GM19351 (cell line): ENCODE data around the gene PCDHGB7.
"Not testable (repeated sequence)": the region's sequence is repeated elsewhere in the genome, so short reads cannot be mapped to it uniquely, and the experiment has no call there.

Experiments used
- ATAC-seq: cut with Tn5 transposase; IDR thresholded peaks from one replicate; pipeline ENCODE4 v1.9.1; 2021; ENCODE audit warnings: mild to moderate bottlenecking, moderate library complexity; ENCODE audit not compliant: unreplicated experiment

The PCDHGB7 gene

GRCh38 chr5:141417494-141418172 lies at the start of gene PCDHGB7:
Gene PCDHGB7, plus strand, starts transcription at chr5:141417677. Its CDS starts 183 bp downstream, at chr5:141417860.
- ATAC-seq: peak; percentile 76

DNA sequence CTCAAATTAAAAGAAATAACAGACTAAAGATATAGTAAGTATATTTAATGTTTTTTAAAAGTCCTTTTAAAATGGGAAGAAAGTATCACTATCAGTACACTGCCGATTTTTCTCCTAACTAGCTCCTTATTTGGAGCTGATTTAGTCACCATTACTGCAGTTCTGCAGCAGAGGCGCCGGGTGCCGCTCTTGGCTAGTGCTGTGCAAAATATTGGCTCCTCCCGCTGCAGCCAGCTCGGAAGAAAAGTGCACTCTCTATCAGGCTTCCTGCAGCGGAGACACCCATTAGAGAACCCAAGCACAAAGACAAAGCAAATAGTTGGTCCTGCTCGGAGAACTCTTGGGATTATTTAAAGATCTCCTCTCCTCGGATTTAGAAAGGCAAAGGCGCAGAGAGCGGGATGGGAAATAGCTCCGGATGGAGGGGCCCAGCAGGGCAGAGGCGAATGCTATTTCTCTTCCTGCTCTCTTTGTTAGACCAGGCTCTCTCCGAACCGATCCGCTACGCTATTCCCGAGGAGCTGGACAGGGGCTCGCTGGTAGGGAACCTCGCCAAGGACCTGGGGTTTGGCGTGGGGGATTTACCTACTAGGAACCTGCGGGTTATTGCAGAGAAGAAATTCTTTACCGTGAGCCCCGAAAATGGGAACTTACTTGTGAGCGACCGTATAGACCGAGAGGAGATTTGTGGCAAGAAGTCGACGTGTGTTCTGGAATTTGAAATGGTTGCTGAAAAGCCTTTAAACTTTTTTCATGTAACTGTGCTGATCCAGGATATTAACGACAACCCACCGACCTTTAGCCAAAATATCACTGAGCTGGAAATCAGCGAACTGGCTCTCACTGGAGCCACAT lies 47.3 kb upstream of the PCDHGB7 start, which contains the start of gene PCDHGB3:
TSS of gene PCDHGB3 (plus strand) at position 249 of the 855 bp plus-strand sequence. CDS start at position 402, 153 bp downstream.
- peak; percentile 99 for ATAC-seq

DNA sequence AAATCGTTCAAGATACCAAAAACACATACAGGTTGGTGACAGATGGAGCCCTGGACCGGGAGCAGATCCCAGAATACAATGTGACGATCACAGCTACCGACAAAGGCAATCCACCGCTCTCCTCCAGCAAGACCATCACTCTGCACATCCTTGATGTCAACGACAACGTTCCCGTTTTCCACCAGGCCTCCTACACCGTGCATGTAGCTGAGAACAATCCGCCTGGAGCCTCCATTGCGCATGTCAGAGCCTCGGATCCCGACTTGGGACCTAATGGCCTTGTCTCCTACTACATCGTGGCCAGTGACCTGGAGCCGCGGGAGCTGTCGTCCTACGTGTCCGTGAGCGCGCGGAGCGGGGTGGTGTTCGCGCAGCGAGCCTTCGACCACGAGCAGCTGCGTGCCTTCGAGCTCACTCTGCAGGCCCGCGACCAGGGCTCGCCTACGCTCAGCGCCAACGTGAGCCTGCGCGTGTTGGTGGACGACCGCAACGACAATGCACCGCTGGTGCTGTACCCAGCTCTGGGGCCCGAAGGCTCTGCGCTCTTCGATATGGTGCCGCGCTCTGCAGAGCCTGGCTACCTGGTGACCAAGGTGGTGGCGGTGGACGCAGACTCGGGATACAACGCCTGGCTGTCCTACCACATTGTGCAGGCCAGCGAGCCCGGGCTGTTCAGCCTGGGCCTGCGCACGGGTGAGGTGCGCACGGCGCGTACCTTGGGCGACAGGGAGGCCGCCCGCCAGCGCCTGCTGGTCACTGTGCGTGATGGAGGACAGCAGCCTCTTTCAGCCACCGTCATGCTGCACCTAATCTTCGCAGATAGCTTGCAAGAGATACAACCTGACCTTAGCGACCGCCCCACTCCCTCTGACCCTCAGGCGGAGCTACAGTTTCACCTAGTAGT lies 45.7 kb upstream of the PCDHGB7 start:
- ATAC-seq: no peak

GRCh38 chr5:141373673-141374317 lies 43.7 kb upstream of the PCDHGB7 start, which contains the start of gene PCDHGA6:
Gene PCDHGA6, plus strand, starts transcription at chr5:141373891. Its CDS starts 193 bp downstream, at chr5:141374084.
- ATAC-seq: no peak

DNA sequence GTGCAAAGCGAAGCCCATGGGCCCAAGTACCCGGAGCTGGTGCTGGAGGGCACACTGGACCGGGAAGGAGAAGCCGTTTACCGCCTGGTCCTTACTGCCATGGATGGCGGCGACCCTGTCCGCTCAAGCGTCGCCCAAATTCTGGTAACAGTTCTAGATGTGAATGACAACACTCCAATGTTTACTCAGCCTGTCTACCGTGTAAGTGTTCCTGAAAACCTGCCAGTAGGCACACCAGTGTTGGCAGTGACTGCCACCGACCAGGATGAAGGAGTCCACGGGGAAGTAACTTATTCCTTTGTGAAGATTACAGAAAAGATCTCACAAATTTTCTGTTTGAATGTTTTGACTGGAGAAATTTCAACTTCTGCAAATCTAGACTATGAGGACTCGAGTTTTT lies 42.9 kb upstream of the PCDHGB7 start:
- ATAC-seq: no peak

DNA sequence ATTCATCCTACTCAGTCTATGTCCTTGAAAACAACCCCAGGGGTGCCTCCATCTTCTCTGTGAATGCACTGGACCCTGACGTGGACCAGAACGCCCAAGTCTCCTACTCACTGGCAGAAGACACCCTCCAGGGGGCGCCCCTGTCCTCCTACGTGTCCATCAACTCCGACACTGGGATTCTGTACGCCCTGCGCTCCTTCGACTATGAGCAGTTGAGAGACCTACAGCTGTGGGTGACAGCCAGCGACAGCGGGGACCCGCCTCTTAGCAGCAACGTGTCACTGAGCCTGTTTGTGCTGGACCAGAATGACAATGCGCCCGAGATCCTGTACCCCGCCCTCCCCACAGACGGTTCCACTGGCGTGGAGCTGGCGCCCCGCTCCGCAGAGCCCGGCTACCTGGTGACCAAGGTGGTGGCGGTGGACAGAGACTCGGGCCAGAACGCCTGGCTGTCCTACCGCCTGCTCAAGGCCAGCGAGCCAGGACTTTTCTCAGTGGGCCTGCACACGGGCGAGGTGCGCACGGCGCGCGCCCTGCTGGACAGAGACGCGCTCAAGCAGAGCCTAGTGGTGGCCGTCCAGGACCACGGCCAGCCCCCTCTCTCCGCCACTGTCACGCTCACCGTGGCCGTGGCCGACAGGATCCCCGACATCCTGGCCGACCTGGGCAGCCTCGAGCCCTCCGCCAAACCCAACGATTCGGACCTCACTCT lies 41.9 kb upstream of the PCDHGB7 start:
- ATAC-seq: not testable (repeated sequence)

DNA sequence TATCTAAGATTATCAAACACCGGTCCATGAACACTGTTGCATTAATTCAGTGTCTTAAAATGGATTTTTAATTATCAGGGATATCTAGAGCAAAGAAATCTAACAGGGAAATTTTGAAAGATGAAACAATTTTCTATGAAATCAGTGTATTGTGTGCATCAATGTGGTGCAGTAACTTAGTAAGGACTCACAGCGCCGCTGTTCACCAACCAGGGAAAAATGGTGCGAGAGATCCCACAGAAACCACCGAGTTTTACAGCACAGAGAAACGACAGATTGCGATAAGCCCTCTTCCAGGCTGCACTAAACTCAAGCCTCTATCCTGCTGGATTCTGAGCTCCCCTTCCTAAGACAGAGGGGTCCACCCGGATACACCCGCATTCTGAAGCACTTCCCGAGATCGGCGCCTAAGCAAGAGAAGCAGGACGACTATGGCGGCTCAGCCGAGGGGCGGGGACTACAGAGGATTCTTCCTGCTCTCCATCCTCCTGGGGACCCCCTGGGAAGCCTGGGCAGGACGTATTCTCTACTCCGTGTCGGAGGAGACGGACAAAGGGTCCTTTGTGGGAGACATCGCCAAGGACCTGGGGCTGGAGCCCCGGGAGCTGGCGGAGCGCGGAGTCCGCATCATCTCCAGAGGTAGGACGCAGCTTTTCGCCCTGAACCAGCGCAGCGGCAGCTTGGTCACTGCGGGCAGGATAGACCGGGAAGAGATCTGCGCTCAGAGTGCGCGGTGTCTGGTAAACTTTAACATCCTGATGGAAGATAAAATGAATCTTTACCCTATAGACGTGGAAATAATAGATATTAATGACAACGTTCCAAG lies 34.8 kb upstream of the PCDHGB7 start, which contains the start of gene PCDHGA7:
TSS of gene PCDHGA7 (plus strand) at position 274 of the 826 bp plus-strand sequence. CDS start at position 432, 158 bp downstream.
- no peak for ATAC-seq

DNA sequence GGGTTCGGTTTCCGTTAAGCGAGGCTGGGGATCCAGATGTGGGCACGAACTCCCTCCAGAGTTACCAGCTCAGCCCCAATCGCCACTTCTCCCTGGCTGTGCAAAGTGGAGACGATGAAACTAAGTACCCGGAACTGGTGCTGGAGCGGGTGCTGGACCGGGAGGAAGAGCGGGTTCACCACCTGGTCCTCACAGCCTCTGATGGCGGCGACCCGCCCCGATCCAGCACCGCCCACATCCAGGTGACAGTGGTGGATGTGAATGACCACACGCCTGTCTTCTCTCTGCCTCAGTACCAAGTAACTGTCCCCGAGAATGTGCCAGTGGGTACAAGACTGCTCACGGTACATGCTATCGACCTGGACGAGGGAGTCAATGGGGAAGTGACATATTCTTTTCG lies 34.1 kb upstream of the PCDHGB7 start:
- no peak for ATAC-seq

- ATAC-seq: no peak
These were observed 32.8 kb upstream of the PCDHGB7 start for GRCh38 chr5:141384471-141385267.

DNA sequence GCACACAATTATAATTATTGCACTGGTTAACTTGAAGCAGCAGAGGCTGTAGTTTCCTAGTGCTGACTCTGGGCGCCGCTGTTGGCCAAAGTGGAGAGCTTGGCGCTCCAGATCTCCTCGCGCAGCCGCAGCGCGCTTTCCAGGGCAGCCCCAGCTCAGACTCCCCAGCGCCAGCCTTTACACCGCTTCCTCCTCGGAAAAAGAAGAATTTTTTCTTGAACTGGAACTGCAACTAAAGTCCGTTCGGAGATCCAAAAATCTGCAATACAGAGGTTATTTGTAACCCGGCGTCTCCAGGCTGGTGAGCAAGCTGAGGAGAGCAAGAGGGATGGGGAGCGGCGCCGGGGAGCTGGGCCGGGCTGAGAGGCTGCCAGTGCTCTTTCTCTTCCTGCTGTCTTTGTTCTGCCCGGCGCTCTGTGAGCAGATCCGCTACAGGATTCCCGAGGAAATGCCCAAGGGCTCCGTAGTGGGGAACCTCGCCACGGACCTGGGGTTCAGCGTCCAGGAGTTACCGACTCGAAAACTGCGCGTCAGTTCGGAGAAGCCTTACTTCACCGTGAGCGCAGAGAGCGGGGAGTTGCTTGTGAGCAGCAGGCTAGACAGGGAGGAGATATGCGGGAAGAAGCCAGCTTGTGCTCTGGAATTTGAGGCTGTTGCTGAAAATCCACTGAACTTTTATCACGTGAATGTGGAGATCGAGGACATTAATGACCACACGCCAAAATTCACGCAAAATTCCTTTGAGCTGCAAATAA lies 29.7 kb upstream of the PCDHGB7 start, which contains the start of gene PCDHGB4:
TSS of gene PCDHGB4 (plus strand) at position 142 of the 755 bp plus-strand sequence. CDS start at position 329, 187 bp downstream.
- ATAC-seq: peak; percentile 44

DNA sequence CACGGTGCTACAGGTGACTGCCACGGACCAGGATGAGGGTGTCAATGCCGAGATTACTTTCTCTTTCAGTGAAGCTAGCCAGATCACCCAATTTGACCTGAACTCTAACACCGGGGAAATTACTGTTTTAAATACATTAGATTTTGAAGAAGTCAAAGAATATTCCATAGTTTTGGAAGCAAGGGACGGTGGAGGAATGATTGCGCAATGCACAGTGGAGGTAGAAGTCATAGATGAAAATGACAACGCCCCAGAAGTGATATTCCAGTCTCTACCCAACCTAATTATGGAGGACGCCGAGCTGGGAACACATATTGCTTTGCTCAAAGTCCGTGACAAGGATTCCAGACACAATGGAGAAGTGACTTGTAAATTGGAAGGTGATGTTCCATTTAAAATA lies 28.8 kb upstream of the PCDHGB7 start:
- ATAC-seq: no peak

DNA sequence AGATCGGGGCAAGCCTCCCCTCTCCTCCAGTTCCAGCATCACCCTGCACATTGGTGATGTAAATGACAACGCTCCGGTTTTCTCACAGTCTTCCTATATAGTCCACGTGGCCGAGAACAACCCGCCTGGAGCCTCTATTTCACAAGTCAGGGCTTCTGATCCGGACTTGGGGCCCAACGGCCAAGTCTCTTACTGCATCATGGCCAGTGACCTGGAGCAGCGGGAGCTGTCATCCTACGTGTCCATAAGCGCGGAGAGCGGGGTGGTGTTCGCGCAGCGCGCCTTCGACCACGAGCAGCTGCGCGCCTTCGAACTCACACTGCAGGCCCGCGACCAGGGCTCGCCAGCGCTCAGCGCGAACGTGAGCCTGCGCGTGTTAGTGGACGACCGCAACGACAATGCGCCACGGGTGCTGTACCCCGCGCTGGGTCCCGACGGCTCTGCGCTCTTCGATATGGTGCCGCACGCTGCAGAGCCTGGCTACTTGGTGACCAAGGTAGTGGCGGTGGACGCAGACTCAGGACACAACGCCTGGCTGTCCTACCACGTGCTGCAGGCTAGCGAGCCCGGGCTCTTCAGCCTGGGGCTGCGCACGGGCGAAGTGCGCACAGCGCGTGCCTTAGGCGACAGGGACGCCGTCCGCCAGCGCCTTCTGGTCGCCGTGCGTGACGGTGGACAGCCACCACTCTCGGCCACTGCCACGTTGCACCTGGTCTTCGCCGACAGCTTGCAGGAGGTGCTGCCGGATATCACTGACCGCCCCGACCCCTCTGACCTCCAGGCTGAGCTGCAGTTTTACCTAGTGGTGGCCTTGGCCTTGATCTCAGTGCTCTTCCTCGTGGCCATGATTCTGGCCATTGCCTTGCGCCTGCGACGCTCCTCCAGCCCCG lies 28.1 kb upstream of the PCDHGB7 start:
- no peak for ATAC-seq

- ATAC-seq: no peak
These were observed 24.9 kb upstream of the PCDHGB7 start, which contains the start of gene PCDHGA8 for GRCh38 chr5:141392429-141393198. Gene PCDHGA8, plus strand, starts transcription at chr5:141392633. Its CDS starts 181 bp downstream, at chr5:141392814.

GRCh38 chr5:141393267-141393666 lies 24.2 kb upstream of the PCDHGB7 start:
- no peak for ATAC-seq
